ENCODE measurements around the gene USPL1. TPM values are rescaled to one million over a fixed set of nuclear protein-coding genes. Genes with fewer than 3 reads are reported as not detected.
A peak's percentile ranks its signal among the peaks of the same experiment; 100 is the strongest.
"Not testable (repeated sequence)": the region's sequence is repeated elsewhere in the genome, so short reads cannot be mapped to it uniquely, and the experiment has no call there.

USPL1 gene
- total and polyA plus RNA-seq, 3 donors from 2014 or later, result 36.0 to 52.0 (median 36.4) TPM

- Histone ChIP-seq H3K27ac (no peak overlapping the region), H3K4me3 (no peak overlapping the region), H3K27me3 (no peaks in the 10 kb centered on the region), H3K9me3 (no peaks in the 10 kb centered on the region), H3K4me1 (peaks cover 9% of the 10 kb centered on the region), H3K36me3 (ENCODE audit: low read depth, missing control alignments) (no peaks in the 10 kb centered on the region)
- TF ChIP-seq POLR2A (IDR thresholded peaks at IDR 0.05), result no peak
- TF ChIP-seq, protein P1, sequence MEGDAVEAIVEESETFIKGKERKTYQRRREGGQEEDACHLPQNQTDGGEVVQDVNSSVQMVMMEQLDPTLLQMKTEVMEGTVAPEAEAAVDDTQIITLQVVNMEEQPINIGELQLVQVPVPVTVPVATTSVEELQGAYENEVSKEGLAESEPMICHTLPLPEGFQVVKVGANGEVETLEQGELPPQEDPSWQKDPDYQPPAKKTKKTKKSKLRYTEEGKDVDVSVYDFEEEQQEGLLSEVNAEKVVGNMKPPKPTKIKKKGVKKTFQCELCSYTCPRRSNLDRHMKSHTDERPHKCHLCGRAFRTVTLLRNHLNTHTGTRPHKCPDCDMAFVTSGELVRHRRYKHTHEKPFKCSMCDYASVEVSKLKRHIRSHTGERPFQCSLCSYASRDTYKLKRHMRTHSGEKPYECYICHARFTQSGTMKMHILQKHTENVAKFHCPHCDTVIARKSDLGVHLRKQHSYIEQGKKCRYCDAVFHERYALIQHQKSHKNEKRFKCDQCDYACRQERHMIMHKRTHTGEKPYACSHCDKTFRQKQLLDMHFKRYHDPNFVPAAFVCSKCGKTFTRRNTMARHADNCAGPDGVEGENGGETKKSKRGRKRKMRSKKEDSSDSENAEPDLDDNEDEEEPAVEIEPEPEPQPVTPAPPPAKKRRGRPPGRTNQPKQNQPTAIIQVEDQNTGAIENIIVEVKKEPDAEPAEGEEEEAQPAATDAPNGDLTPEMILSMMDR (IDR thresholded peaks at IDR 0.05), result no peak
- intact Hi-C loops (cut with DNase I; ENCODE audit: low total_unique reads), result no loop called here
- DNase-seq, result peak; percentile 35
- 71 to 82% methylated on average over 4 of the region's 4 CpGs for WGBS, 2 donors
Observed at GRCh38 chr13:30639671-30640070, 22.0 kb downstream of the USPL1 start.

GRCh38 chr13:30641173-30641572 is 23.5 kb downstream of the USPL1 start:
- H3K36me3 ChIP-seq (ENCODE audit: low read depth, missing control alignments); H3K4me3 ChIP-seq; H3K27me3 ChIP-seq; DNase-seq; intact Hi-C loops (cut with DNase I; ENCODE audit: low total_unique reads); H3K9me3 ChIP-seq; H3K4me1 ChIP-seq; H3K27ac ChIP-seq: not testable (repeated sequence)
- 94 to 95% methylated on average over 1 of the region's 1 CpG for WGBS, 2 donors

- Histone ChIP-seq H3K27ac (no peak overlapping the region), H3K36me3 (ENCODE audit: low read depth, missing control alignments) (no peaks in the 10 kb centered on the region), H3K9me3 (no peaks in the 10 kb centered on the region), H3K4me1 (no peaks in the 10 kb centered on the region), H3K4me3 (no peak overlapping the region), H3K27me3 (no peaks in the 10 kb centered on the region)
- intact Hi-C loops (cut with DNase I; ENCODE audit: low total_unique reads), result no loop called here
- no peak for TF ChIP-seq POLR2A (IDR thresholded peaks at IDR 0.05)
- TF ChIP-seq, protein P1 (IDR thresholded peaks at IDR 0.05), result no peak
- DNase-seq, result no peak
Observed at GRCh38 chr13:30645629-30646028, 27.9 kb downstream of the USPL1 start.

DNA sequence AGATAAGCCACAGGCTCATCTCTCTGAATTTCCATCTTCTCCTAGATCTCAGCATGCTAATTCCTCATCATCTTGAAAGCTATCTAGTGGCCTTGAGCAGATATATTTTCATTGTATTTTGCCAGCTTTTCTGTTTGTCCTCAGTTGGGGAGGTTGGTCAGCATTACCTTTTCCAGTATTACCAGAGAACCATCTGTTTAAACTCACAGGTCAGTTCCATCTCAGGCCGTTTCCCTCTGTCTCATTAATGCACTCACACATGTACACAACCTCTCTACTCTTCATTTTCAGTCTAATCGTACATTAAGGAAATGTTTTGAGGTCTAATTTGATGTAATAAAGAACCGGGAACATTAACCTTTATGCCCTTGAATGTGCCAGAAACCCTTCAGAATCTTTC is 29.7 kb downstream of the USPL1 start:
- Histone ChIP-seq H3K27me3 (no peaks in the 10 kb centered on the region), H3K9me3 (no peaks in the 10 kb centered on the region), H3K4me3 (no peak overlapping the region), H3K4me1 (no peaks in the 10 kb centered on the region), H3K27ac (no peak overlapping the region), H3K36me3 (ENCODE audit: low read depth, missing control alignments) (no peaks in the 10 kb centered on the region)
- WGBS, 2 donors, result 57 to 61% methylated on average over 3 of the region's 3 CpGs
- TF ChIP-seq, protein P1 (IDR thresholded peaks at IDR 0.05), result no peak
- no peak for TF ChIP-seq POLR2A (IDR thresholded peaks at IDR 0.05)
- intact Hi-C loops (cut with DNase I; ENCODE audit: low total_unique reads), result no loop called here
- no peak for DNase-seq

GRCh38 chr13:30647824-30648521 is 30.3 kb downstream of the USPL1 start:
- H3K9me3 ChIP-seq, result no peaks in the 10 kb centered on the region
- H3K4me1 ChIP-seq, result no peaks in the 10 kb centered on the region
- no peak overlapping the region for H3K27ac ChIP-seq
- no peaks in the 10 kb centered on the region for H3K27me3 ChIP-seq
- intact Hi-C loops (cut with DNase I; ENCODE audit: low total_unique reads), result no loop called here
- no peaks in the 10 kb centered on the region for H3K36me3 ChIP-seq (ENCODE audit: low read depth, missing control alignments)
- no peak overlapping the region for H3K4me3 ChIP-seq
- no peak for DNase-seq
- TF ChIP-seq, protein P1 (IDR thresholded peaks at IDR 0.05), result no peak
- TF ChIP-seq POLR2A (IDR thresholded peaks at IDR 0.05), result no peak
- WGBS, 2 donors, result 88 to 91% methylated on average over 6 of the region's 6 CpGs

Data from testis (tissue), 3 donors.